Measurements from ENCODE around the gene SMU1.
"Not testable (repeated sequence)": the region's sequence is repeated elsewhere in the genome, so short reads cannot be mapped to it uniquely, and the experiment has no call there.

DNA sequence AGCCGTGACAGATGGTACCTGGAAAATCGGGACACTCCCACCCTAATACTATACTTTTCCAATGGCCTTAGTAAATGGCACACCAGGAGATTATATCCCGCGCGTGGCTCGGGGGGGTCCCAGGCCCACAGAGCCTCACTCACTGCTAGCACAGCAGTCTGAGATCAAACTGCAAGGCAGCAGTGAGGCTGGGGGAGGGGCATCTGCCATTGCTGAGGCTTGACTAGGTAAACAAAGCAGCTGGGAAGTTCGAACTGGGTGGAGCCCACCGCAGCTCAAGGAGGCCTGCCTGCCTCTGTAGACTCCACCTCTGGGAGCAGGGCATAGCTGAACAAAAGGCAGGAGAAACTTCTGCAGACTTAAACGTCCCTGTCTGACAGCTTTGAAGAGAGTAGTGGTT lies 9.2 kb upstream of the SMU1 start:
- TF ChIP-seq POLR2AphosphoS5 (IDR thresholded peaks at IDR 0.05; ENCODE audit: low read depth, low read length); CTCF (IDR thresholded peaks at IDR 0.05): not testable (repeated sequence)

All from Panc1 (cell line).